ENCODE results near the gene CTSL.

CTSL gene

GRCh38 chr9:87760529-87760928 lies 34.6 kb downstream of the CTSL start:
- no peak for DNase-seq
- H2AFZ ChIP-seq (ENCODE audit: low read depth, low read length), result no peak overlapping the region

GRCh38 chr9:87763286-87763685 lies 37.4 kb downstream of the CTSL start:
- TF ChIP-seq EZH2 (IDR thresholded peaks at IDR 0.05; ENCODE audit: borderline replicate concordance, low read depth, low read length, severe bottlenecking) (no peak), CTCF (IDR thresholded peaks at IDR 0.05; ENCODE audit: borderline replicate concordance, extremely low read depth, low read length, poor library complexity, severe bottlenecking) (no peak)
- H2AFZ ChIP-seq (ENCODE audit: low read depth, low read length), result no peak overlapping the region
- no peak for ATAC-seq (ENCODE audit: insufficient read depth, low read depth)

More at GRCh38 chr9:87760529-87760928, 34.6 kb downstream of the CTSL start:
- H3K4me2 ChIP-seq (ENCODE audit: insufficient read depth, low read length), result no peak overlapping the region
- TF ChIP-seq CTCF (IDR thresholded peaks at IDR 0.05; ENCODE audit: borderline replicate concordance, extremely low read depth, low read length, poor library complexity, severe bottlenecking), result no peak
- TF ChIP-seq EZH2 (IDR thresholded peaks at IDR 0.05; ENCODE audit: borderline replicate concordance, low read depth, low read length, severe bottlenecking), result no peak
- no peak overlapping the region for H3K9ac ChIP-seq (ENCODE audit: low read depth, low read length)
- H3K79me2 ChIP-seq (ENCODE audit: insufficient read depth, low read length), result no peaks in the 10 kb centered on the region
- H3K4me3 ChIP-seq (ENCODE audit: low read depth in 1 of 2, low read length in 2 of 2), result no peak overlapping the region
- ATAC-seq (ENCODE audit: insufficient read depth, low read depth), result no peak
- no peaks in the 10 kb centered on the region for H3K4me1 ChIP-seq (ENCODE audit: insufficient read depth, low read length)
- H4K20me1 ChIP-seq (ENCODE audit: insufficient read depth, low read length), result no peaks in the 10 kb centered on the region
- no peaks in the 10 kb centered on the region for H3K9me3 ChIP-seq (ENCODE audit: insufficient read depth, low read length, severe bottlenecking)
- H3K36me3 ChIP-seq (ENCODE audit: insufficient read depth, low read length), result no peaks in the 10 kb centered on the region
- no peak overlapping the region for H3K27ac ChIP-seq (ENCODE audit: low read length)
- no peaks in the 10 kb centered on the region for H3K27me3 ChIP-seq (ENCODE audit: insufficient read depth, low read length, poor library complexity)

GRCh38 chr9:87765521-87765920 lies 39.6 kb downstream of the CTSL start:
- Histone ChIP-seq H3K27ac (ENCODE audit: low read length) (no peak overlapping the region), H3K4me2 (ENCODE audit: insufficient read depth, low read length) (no peak overlapping the region), H3K36me3 (ENCODE audit: insufficient read depth, low read length) (no peaks in the 10 kb centered on the region), H3K9me3 (ENCODE audit: insufficient read depth, low read length, severe bottlenecking) (no peaks in the 10 kb centered on the region), H3K27me3 (ENCODE audit: insufficient read depth, low read length, poor library complexity) (no peaks in the 10 kb centered on the region), H3K9ac (ENCODE audit: low read depth, low read length) (no peak overlapping the region), H3K79me2 (ENCODE audit: insufficient read depth, low read length) (no peaks in the 10 kb centered on the region), H2AFZ (ENCODE audit: low read depth, low read length) (no peak overlapping the region), H3K4me1 (ENCODE audit: insufficient read depth, low read length) (no peaks in the 10 kb centered on the region), H4K20me1 (ENCODE audit: insufficient read depth, low read length) (no peaks in the 10 kb centered on the region), H3K4me3 (ENCODE audit: low read depth in 1 of 2, low read length in 2 of 2) (no peak overlapping the region)
- ATAC-seq (ENCODE audit: insufficient read depth, low read depth) (no peak), DNase-seq (no peak)
- TF ChIP-seq CTCF (IDR thresholded peaks at IDR 0.05; ENCODE audit: borderline replicate concordance, extremely low read depth, low read length, poor library complexity, severe bottlenecking) (no peak), EZH2 (IDR thresholded peaks at IDR 0.05; ENCODE audit: borderline replicate concordance, low read depth, low read length, severe bottlenecking) (no peak)

More at GRCh38 chr9:87763286-87763685, 37.4 kb downstream of the CTSL start:
- Histone ChIP-seq H4K20me1 (ENCODE audit: insufficient read depth, low read length) (no peaks in the 10 kb centered on the region), H3K27me3 (ENCODE audit: insufficient read depth, low read length, poor library complexity) (no peaks in the 10 kb centered on the region), H3K9me3 (ENCODE audit: insufficient read depth, low read length, severe bottlenecking) (no peaks in the 10 kb centered on the region), H3K27ac (ENCODE audit: low read length) (no peak overlapping the region), H3K4me1 (ENCODE audit: insufficient read depth, low read length) (no peaks in the 10 kb centered on the region), H3K4me2 (ENCODE audit: insufficient read depth, low read length) (no peak overlapping the region), H3K9ac (ENCODE audit: low read depth, low read length) (no peak overlapping the region), H3K4me3 (ENCODE audit: low read depth in 1 of 2, low read length in 2 of 2) (no peak overlapping the region), H3K36me3 (ENCODE audit: insufficient read depth, low read length) (no peaks in the 10 kb centered on the region), H3K79me2 (ENCODE audit: insufficient read depth, low read length) (no peaks in the 10 kb centered on the region)
- DNase-seq, result no peak

- H3K27ac ChIP-seq (ENCODE audit: low read length), result no peak overlapping the region
- H3K79me2 ChIP-seq (ENCODE audit: insufficient read depth, low read length), result no peaks in the 10 kb centered on the region
- no peaks in the 10 kb centered on the region for H3K4me1 ChIP-seq (ENCODE audit: insufficient read depth, low read length)
- no peak overlapping the region for H3K4me2 ChIP-seq (ENCODE audit: insufficient read depth, low read length)
- TF ChIP-seq CTCF (IDR thresholded peaks at IDR 0.05; ENCODE audit: borderline replicate concordance, extremely low read depth, low read length, poor library complexity, severe bottlenecking) (no peak), EZH2 (IDR thresholded peaks at IDR 0.05; ENCODE audit: borderline replicate concordance, low read depth, low read length, severe bottlenecking) (no peak)
- H3K27me3 ChIP-seq (ENCODE audit: insufficient read depth, low read length, poor library complexity), result no peaks in the 10 kb centered on the region
- no peak for DNase-seq
- ATAC-seq (ENCODE audit: insufficient read depth, low read depth), result no peak
- no peak overlapping the region for H3K9ac ChIP-seq (ENCODE audit: low read depth, low read length)
- no peaks in the 10 kb centered on the region for H4K20me1 ChIP-seq (ENCODE audit: insufficient read depth, low read length)
- no peaks in the 10 kb centered on the region for H3K36me3 ChIP-seq (ENCODE audit: insufficient read depth, low read length)
- H2AFZ ChIP-seq (ENCODE audit: low read depth, low read length), result no peak overlapping the region
- H3K9me3 ChIP-seq (ENCODE audit: insufficient read depth, low read length, severe bottlenecking), result no peaks in the 10 kb centered on the region
- H3K4me3 ChIP-seq (ENCODE audit: low read depth in 1 of 2, low read length in 2 of 2), result no peak overlapping the region
Measured at GRCh38 chr9:87766697-87767096, 40.8 kb downstream of the CTSL start.

Measured in DND-41 (cell line).